GM23338 (cell line): ENCODE data around the gene RAPGEFL1. TPM values are rescaled to one million over a fixed set of nuclear protein-coding genes. Genes with fewer than 3 reads are reported as not detected.

ENCODE experiments used
- ATAC-seq: fragments of 200-7000 bp; cut with Tn5 transposase; 3 replicates; pipeline ENCODE4 v1.9.1; 2020
- DNase-seq: peaks from one replicate; pipeline ENCODE4 v3.0.0-alpha.2; 2015; ENCODE audit warnings: low spot score
- H2AFZ ChIP-seq: fragments of 200-600 bp; sonication (generic); 2 replicates; pipeline ENCODE4 v1.8.0; 2016; ENCODE audit warnings: antibody characterized with exemption, mild to moderate bottlenecking, moderate library complexity
- H3F3A ChIP-seq: fragments of 200-600 bp; sonication (generic); replicated peaks from 2 replicates; pipeline ENCODE4 v1.8.0; 2017; ENCODE audit warnings: antibody characterized with exemption, mixed run types, low read depth
- H3K27ac ChIP-seq: fragments of 200-600 bp; sonication (generic); 2 replicates; pipeline ENCODE4 v1.6.1; 2016; ENCODE audit warnings: low read depth
- H3K27me3 ChIP-seq: fragments of 200-600 bp; sonication (generic); 2 replicates; pipeline ENCODE4 v1.8.0; 2016; ENCODE audit warnings: mild to moderate bottlenecking, mixed run types, moderate library complexity; ENCODE audit not compliant: insufficient read depth
- H3K36me3 ChIP-seq: fragments of 200-600 bp; sonication (generic); 2 replicates; pipeline ENCODE4 v1.8.0; 2016; ENCODE audit warnings: mild to moderate bottlenecking; ENCODE audit not compliant: insufficient read depth
- H3K4me1 ChIP-seq: fragments of 200-600 bp; sonication (generic); 2 replicates; pipeline ENCODE4 v1.8.0; 2016; ENCODE audit warnings: mild to moderate bottlenecking, moderate library complexity; ENCODE audit not compliant: insufficient read depth
- H3K4me2 ChIP-seq: fragments of 200-600 bp; sonication (generic); 2 replicates; pipeline ENCODE4 v1.7.1; 2017; ENCODE audit warnings: mixed run types
- H3K4me3 ChIP-seq: fragments of 200-600 bp; sonication (generic); 2 replicates; pipeline ENCODE4 v1.6.1; 2016; ENCODE audit warnings: mixed run types
- H3K79me2 ChIP-seq: fragments of 200-600 bp; sonication (generic); replicated peaks from 2 replicates; pipeline ENCODE4 v1.8.0; 2017; ENCODE audit warnings: mild to moderate bottlenecking; ENCODE audit not compliant: insufficient read depth
- H3K9me2 ChIP-seq: fragments of 200-600 bp; sonication (generic); 2 replicates; pipeline ENCODE4 v1.8.0; 2017; ENCODE audit not compliant: insufficient read depth
- H4K20me1 ChIP-seq: fragments of 200-600 bp; sonication (generic); replicated peaks from 2 replicates; pipeline ENCODE4 v1.8.0; 2017; ENCODE audit warnings: mild to moderate bottlenecking; ENCODE audit not compliant: insufficient read depth
- H3K27ac Mint-ChIP-seq: 2 replicates; pipeline ENCODE4 v1.8.0; 2020; ENCODE audit warnings: inconsistent platforms, mild to moderate bottlenecking, moderate library complexity, mixed read lengths
- H3K27me3 Mint-ChIP-seq: 3 replicates; pipeline ENCODE4 v1.8.0; 2022; ENCODE audit warnings: low read depth, mild to moderate bottlenecking, moderate library complexity, mixed read lengths, inconsistent platforms; ENCODE audit not compliant: insufficient read depth, poor library complexity
- H3K36me3 Mint-ChIP-seq: 3 replicates; pipeline ENCODE4 v1.8.0; 2021; ENCODE audit warnings: low read depth, mild to moderate bottlenecking, inconsistent platforms, moderate library complexity, mixed read lengths
- H3K4me1 Mint-ChIP-seq: 3 replicates; pipeline ENCODE4 v1.8.0; 2020; ENCODE audit warnings: mild to moderate bottlenecking, inconsistent platforms, mixed read lengths
- H3K4me3 Mint-ChIP-seq: 3 replicates; pipeline ENCODE4 v1.8.0; 2021; ENCODE audit warnings: moderate library complexity, mild to moderate bottlenecking, inconsistent platforms, mixed read lengths
- H3K9me3 Mint-ChIP-seq: 3 replicates; pipeline ENCODE4 v1.8.0; 2020; ENCODE audit warnings: moderate library complexity, mild to moderate bottlenecking, inconsistent platforms, mixed read lengths
- polyA plus RNA-seq: library from polyadenylated mRNA; unstranded; fragments of >200 nt; fragmentation: Nextera tagmentation; extraction: Ambion mirVana; gene quantifications from 2 replicates; pipeline ENCODE4 v1.2.1, GENCODE V29; 2016
- total RNA-seq: library from RNA; depleted of rRNA; stranded (reverse); fragments of >200 nt; shearing (Covaris generic); gene quantifications from 2 replicates; pipeline ENCODE4 v1.2.3, GENCODE V29; 2014
- TF ChIP-seq, protein P1 (sequence below): fragments of 250-450 bp; sonication (Bioruptor Pico); IDR thresholded peaks from 2 replicates; pipeline ENCODE4 v1.5.0; 2020; ENCODE audit warnings: mild to moderate bottlenecking, moderate library complexity
- TF ChIP-seq, protein P2 (sequence below): IDR thresholded peaks from 2 replicates; pipeline ENCODE4 v1.6.1; 2016; ENCODE audit warnings: antibody characterized with exemption
- TF ChIP-seq, protein P3 (sequence below), 2 experiments: fragments of 200-600 bp in 1 of 2; sonication (generic) in 1 of 2; conservative IDR thresholded peaks; 2 replicates each; pipeline versions ENCODE4 v1.5.1 to v1.6.1; 2016 to 2017; ENCODE audit warnings: antibody characterized with exemption in 2 of 2, low read depth in 2 of 2, mild to moderate bottlenecking in 2 of 2, moderate library complexity in 1 of 2

RAPGEFL1 gene
- total and polyA plus RNA-seq, 2 experiments from 2014 or later: 6.7 to 14.0 TPM

DNA sequence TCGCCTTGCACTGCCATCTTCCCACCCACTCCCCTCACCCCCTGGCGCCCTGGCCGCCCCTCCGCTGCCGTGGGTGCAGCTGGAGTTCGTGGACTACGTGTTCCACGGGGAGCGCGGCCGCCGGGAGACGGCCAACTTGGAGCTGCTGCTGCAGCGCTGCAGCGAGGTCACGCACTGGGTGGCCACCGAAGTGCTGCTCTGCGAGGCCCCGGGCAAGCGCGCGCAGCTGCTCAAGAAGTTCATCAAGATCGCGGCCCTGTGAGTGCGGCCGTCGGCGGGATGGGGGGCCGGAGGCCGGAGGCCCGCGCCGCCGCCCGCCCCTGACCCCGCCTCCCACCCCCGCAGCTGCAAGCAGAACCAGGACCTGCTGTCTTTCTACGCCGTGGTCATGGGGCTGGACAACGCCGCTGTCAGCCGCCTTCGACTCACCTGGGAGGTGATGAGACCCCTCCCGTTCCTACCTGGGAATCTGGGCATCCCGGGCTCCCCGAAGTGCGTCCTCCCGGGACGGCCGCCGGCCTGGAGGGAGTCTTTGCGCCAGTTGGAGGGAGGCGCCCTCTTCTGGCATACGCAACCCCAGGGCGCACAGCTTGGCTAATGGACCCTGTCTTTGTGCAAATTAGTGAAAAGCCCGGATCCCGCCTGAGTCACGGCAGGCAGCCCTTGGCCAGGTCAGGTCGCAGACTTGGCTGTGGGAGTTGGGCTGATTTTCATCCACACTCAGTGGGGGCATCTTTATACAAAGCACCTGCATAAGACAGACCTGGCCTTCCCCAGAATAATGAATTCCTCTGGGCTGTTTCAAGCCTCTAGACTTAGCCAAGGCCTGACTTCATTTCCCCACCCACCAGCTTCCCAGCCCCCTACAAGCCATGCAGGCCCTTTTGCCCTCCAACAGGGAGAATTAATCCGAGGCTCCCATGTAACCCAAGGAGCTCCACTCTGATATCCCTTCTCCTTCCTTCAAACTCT, 14.3 kb downstream of the RAPGEFL1 start:
- H3K27me3 Mint-ChIP-seq: peaks cover 5% of the 10 kb centered on the region
- Histone ChIP-seq H3K4me1 (peaks cover 11% of the 10 kb centered on the region), H3K4me3 (peak overlapping the region; percentile 88), H2AFZ (peak overlapping the region; percentile 83), H3K36me3 (no peaks in the 10 kb centered on the region), H3K27ac (0 out of 2 replicates have a peak overlapping the region, but pooled peaks have one; percentile 15), H3K27me3 (peaks cover 5% of the 10 kb centered on the region; the same call in 1 of the 2 replicates), H3K79me2 (no peaks in the 10 kb centered on the region), H3F3A (peaks cover 11% of the 10 kb centered on the region; the same call in 1 of the 2 replicates), H3K9me2 (no peaks in the 10 kb centered on the region), H4K20me1 (no peaks in the 10 kb centered on the region), H3K4me2 (peak overlapping the region; percentile 94)
- DNase-seq: peak; percentile 88
- H3K36me3 Mint-ChIP-seq: peaks cover 14% of the 10 kb centered on the region; the same call in 2 of the 3 replicates
- H3K9me3 Mint-ChIP-seq: no peaks in the 10 kb centered on the region; the same call in 2 of the 3 replicates
- no peak overlapping the region; the same call in 1 of the 2 replicates for H3K27ac Mint-ChIP-seq
- ATAC-seq: peak; percentile 82
- TF ChIP-seq, protein P1, sequence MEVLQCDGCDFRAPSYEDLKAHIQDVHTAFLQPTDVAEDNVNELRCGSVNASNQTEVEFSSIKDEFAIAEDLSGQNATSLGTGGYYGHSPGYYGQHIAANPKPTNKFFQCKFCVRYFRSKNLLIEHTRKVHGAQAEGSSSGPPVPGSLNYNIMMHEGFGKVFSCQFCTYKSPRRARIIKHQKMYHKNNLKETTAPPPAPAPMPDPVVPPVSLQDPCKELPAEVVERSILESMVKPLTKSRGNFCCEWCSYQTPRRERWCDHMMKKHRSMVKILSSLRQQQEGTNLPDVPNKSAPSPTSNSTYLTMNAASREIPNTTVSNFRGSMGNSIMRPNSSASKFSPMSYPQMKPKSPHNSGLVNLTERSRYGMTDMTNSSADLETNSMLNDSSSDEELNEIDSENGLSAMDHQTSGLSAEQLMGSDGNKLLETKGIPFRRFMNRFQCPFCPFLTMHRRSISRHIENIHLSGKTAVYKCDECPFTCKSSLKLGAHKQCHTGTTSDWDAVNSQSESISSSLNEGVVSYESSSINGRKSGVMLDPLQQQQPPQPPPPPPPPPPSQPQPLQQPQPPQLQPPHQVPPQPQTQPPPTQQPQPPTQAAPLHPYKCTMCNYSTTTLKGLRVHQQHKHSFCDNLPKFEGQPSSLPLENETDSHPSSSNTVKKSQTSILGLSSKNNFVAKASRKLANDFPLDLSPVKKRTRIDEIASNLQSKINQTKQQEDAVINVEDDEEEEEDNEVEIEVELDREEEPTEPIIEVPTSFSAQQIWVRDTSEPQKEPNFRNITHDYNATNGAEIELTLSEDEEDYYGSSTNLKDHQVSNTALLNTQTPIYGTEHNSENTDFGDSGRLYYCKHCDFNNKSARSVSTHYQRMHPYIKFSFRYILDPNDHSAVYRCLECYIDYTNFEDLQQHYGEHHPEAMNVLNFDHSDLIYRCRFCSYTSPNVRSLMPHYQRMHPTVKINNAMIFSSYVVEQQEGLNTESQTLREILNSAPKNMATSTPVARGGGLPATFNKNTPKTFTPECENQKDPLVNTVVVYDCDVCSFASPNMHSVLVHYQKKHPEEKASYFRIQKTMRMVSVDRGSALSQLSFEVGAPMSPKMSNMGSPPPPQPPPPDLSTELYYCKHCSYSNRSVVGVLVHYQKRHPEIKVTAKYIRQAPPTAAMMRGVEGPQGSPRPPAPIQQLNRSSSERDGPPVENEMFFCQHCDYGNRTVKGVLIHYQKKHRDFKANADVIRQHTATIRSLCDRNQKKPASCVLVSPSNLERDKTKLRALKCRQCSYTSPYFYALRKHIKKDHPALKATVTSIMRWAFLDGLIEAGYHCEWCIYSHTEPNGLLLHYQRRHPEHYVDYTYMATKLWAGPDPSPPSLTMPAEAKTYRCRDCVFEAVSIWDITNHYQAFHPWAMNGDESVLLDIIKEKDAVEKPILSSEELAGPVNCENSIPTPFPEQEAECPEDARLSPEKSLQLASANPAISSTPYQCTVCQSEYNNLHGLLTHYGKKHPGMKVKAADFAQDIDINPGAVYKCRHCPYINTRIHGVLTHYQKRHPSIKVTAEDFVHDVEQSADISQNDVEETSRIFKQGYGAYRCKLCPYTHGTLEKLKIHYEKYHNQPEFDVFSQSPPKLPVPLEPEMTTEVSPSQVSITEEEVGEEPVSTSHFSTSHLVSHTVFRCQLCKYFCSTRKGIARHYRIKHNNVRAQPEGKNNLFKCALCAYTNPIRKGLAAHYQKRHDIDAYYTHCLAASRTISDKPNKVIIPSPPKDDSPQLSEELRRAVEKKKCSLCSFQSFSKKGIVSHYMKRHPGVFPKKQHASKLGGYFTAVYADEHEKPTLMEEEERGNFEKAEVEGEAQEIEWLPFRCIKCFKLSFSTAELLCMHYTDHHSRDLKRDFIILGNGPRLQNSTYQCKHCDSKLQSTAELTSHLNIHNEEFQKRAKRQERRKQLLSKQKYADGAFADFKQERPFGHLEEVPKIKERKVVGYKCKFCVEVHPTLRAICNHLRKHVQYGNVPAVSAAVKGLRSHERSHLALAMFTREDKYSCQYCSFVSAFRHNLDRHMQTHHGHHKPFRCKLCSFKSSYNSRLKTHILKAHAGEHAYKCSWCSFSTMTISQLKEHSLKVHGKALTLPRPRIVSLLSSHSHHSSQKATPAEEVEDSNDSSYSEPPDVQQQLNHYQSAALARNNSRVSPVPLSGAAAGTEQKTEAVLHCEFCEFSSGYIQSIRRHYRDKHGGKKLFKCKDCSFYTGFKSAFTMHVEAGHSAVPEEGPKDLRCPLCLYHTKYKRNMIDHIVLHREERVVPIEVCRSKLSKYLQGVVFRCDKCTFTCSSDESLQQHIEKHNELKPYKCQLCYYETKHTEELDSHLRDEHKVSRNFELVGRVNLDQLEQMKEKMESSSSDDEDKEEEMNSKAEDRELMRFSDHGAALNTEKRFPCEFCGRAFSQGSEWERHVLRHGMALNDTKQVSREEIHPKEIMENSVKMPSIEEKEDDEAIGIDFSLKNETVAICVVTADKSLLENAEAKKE (CRISPR knock-in tag): no peak
- TF ChIP-seq, protein P2, sequence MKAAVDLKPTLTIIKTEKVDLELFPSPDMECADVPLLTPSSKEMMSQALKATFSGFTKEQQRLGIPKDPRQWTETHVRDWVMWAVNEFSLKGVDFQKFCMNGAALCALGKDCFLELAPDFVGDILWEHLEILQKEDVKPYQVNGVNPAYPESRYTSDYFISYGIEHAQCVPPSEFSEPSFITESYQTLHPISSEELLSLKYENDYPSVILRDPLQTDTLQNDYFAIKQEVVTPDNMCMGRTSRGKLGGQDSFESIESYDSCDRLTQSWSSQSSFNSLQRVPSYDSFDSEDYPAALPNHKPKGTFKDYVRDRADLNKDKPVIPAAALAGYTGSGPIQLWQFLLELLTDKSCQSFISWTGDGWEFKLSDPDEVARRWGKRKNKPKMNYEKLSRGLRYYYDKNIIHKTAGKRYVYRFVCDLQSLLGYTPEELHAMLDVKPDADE: no peak
- TF ChIP-seq, protein P3, sequence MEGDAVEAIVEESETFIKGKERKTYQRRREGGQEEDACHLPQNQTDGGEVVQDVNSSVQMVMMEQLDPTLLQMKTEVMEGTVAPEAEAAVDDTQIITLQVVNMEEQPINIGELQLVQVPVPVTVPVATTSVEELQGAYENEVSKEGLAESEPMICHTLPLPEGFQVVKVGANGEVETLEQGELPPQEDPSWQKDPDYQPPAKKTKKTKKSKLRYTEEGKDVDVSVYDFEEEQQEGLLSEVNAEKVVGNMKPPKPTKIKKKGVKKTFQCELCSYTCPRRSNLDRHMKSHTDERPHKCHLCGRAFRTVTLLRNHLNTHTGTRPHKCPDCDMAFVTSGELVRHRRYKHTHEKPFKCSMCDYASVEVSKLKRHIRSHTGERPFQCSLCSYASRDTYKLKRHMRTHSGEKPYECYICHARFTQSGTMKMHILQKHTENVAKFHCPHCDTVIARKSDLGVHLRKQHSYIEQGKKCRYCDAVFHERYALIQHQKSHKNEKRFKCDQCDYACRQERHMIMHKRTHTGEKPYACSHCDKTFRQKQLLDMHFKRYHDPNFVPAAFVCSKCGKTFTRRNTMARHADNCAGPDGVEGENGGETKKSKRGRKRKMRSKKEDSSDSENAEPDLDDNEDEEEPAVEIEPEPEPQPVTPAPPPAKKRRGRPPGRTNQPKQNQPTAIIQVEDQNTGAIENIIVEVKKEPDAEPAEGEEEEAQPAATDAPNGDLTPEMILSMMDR (conservative IDR thresholded peaks at IDR 0.05; ENCODE audit: low read depth in 2 of 2): peak; percentile 65 to 86
- H3K4me1 Mint-ChIP-seq: peaks cover 32% of the 10 kb centered on the region
- peak overlapping the region; percentile 83 for H3K4me3 Mint-ChIP-seq
